Activated CD8-positive, alpha-beta T cell treated with anti-CD3 and anti-CD28 coated beads, Interleukin-2, amount 10 ng/mL, durations not matched to agents 7 days and 5 days (primary cell): ENCODE results near the gene TMEM151A. TPM values are rescaled to one million over a fixed set of nuclear protein-coding genes. Genes with fewer than 3 reads are reported as not detected.
A peak's percentile ranks its signal among the peaks of the same experiment; 100 is the strongest.

Experiments
- ATAC-seq: fragments of 150-1000 bp; cut with Tn5 transposase; one replicate; pipeline ENCODE4 v1.10.0; 2021; ENCODE audit warnings: moderate library complexity
- CTCF ChIA-PET: fragments of 350-600 bp; sonication (Branson Sonifier 250); formaldehyde crosslinking; loops from one replicate; lab custom pipeline; 2021; ENCODE audit warnings: antibody characterized with exemption; lab: Charles Lee
- POLR2A ChIA-PET: fragments of 350-600 bp; sonication (Branson Sonifier 250); formaldehyde crosslinking; loops from one replicate; lab custom pipeline; 2021; ENCODE audit warnings: antibody characterized with exemption; lab: Charles Lee
- DNase-seq: peaks from one replicate; pipeline ENCODE4 v3.0.0-alpha.2; 2020
- H3K27ac Mint-ChIP-seq: one replicate; pipeline ENCODE4 v1.8.0; 2021; ENCODE audit warnings: mild to moderate bottlenecking, mixed read lengths
- H3K27me3 Mint-ChIP-seq: one replicate; pipeline ENCODE4 v1.8.0; 2021; ENCODE audit warnings: low read depth, mixed read lengths
- H3K36me3 Mint-ChIP-seq: one replicate; pipeline ENCODE4 v1.8.0; 2021; ENCODE audit warnings: low read depth, mixed read lengths
- H3K4me1 Mint-ChIP-seq: one replicate; pipeline ENCODE4 v1.8.0; 2021; ENCODE audit warnings: low read depth, mixed read lengths
- H3K4me3 Mint-ChIP-seq: one replicate; pipeline ENCODE4 v1.8.0; 2021; ENCODE audit warnings: mild to moderate bottlenecking, mixed read lengths
- H3K9me3 Mint-ChIP-seq: one replicate; pipeline ENCODE4 v1.8.0; 2022; ENCODE audit warnings: mixed read lengths; ENCODE audit not compliant: insufficient read depth
- total RNA-seq, 2 experiments: library from RNA; stranded (reverse); gene quantifications; one replicate each; pipeline ENCODE4 v1.2.3, GENCODE V29; 2021

Gene TMEM151A
- total RNA-seq, 2 experiments from 2014 or later = not detected

- H3K27me3 Mint-ChIP-seq = no peaks in the 10 kb centered on the region
- CTCF ChIA-PET = interaction anchor here (1.0 to 4.0 kb wide), 2 partner anchors 28 to 49 kb away, joined by 5 to 25 read pairs; no protein-coding TSS in a partner anchor
- ATAC-seq (no peak), DNase-seq (no peak)
- H3K4me3 Mint-ChIP-seq = no peak overlapping the region
- H3K9me3 Mint-ChIP-seq = no peaks in the 10 kb centered on the region
- H3K27ac Mint-ChIP-seq = no peak overlapping the region
- peaks cover 64% of the 10 kb centered on the region for H3K4me1 Mint-ChIP-seq
- H3K36me3 Mint-ChIP-seq = peaks cover 34% of the 10 kb centered on the region
- POLR2A ChIA-PET = interaction anchor here (1.2 kb wide), 1 partner anchor 28 kb away, joined by 5 read pairs; no protein-coding TSS in a partner anchor
These were observed 48.2 kb downstream of the TMEM151A start for GRCh38 chr11:66339686-66340483.

- ChIA-PET POLR2A (no interaction called here), CTCF (interaction anchor here (1.0 to 7.6 kb wide), 3 partner anchors 29 to 48 kb away, joined by 5 to 79 read pairs (median 25); no protein-coding TSS in a partner anchor)
- ATAC-seq (no peak), DNase-seq (no peak)
- peaks cover 34% of the 10 kb centered on the region for H3K36me3 Mint-ChIP-seq
- no peaks in the 10 kb centered on the region for H3K9me3 Mint-ChIP-seq
- H3K4me3 Mint-ChIP-seq = no peak overlapping the region
- no peak overlapping the region for H3K27ac Mint-ChIP-seq
- peaks cover 66% of the 10 kb centered on the region for H3K4me1 Mint-ChIP-seq
- no peaks in the 10 kb centered on the region for H3K27me3 Mint-ChIP-seq
These were observed 49.2 kb downstream of the TMEM151A start for GRCh38 chr11:66340596-66341501.

- Mint-ChIP-seq H3K9me3 (no peaks in the 10 kb centered on the region), H3K4me1 (peaks cover 68% of the 10 kb centered on the region), H3K4me3 (no peak overlapping the region), H3K27me3 (no peaks in the 10 kb centered on the region), H3K36me3 (peaks cover 32% of the 10 kb centered on the region), H3K27ac (peak overlapping the region; percentile 50)
- no peak for DNase-seq
- no peak for ATAC-seq
- POLR2A ChIA-PET = interaction anchor here (1.0 kb wide), 1 partner anchor 25 kb away, joined by 3 read pairs; the partner anchor contains the start of gene CD248
- CTCF ChIA-PET = interaction anchor here (1.2 to 7.6 kb wide), 2 partner anchors 30 to 48 kb away, joined by 5 to 79 read pairs; no protein-coding TSS in a partner anchor
These were observed 49.9 kb downstream of the TMEM151A start for GRCh38 chr11:66341502-66342126.

- ChIA-PET POLR2A (interaction anchor here (2.9 kb wide), 1 partner anchor 31 kb away, joined by 28 read pairs; no protein-coding TSS in a partner anchor), CTCF (interaction anchor here (1.7 to 7.6 kb wide), 3 partner anchors 20 to 43 kb away, joined by 6 to 79 read pairs (median 33); no protein-coding TSS in a partner anchor)
- Mint-ChIP-seq H3K27ac (peak overlapping the region; percentile 93), H3K4me1 (peaks cover 60% of the 10 kb centered on the region), H3K9me3 (no peaks in the 10 kb centered on the region), H3K27me3 (peaks cover 2% of the 10 kb centered on the region), H3K4me3 (peak overlapping the region; percentile 96), H3K36me3 (peaks cover 22% of the 10 kb centered on the region)
- DNase-seq (no peak), ATAC-seq (no peak)
These were observed 51.5 kb downstream of the TMEM151A start for GRCh38 chr11:66343176-66343575.

GRCh38 chr11:66344550-66345315 is 53.0 kb downstream of the TMEM151A start, which contains the start of gene BRMS1:
TSS of gene BRMS1 (minus strand) at chr11:66345104. CDS start at chr11:66342234, 2,870 bp downstream.
- peak within 1 kb of the TSS; percentile 93 for H3K27ac Mint-ChIP-seq
- H3K4me3 Mint-ChIP-seq = peak within 1 kb of the TSS; percentile 96
- no peaks in the 10 kb centered on the region for H3K9me3 Mint-ChIP-seq
- peaks cover 13% of the 10 kb centered on the region for H3K36me3 Mint-ChIP-seq
- CTCF ChIA-PET = interaction anchor here (0.8 to 8.2 kb wide), 14 partner anchors 9 to 67 kb away, joined by 3 to 79 read pairs (median 6); partner anchors contain the start of genes RIN1 and YIF1A
- peak; percentile 77 for ATAC-seq
- POLR2A ChIA-PET = interaction anchor here (0.7 to 2.9 kb wide), 11 partner anchors 10 to 773 kb away, joined by 3 to 28 read pairs (median 4); partner anchors contain the start of genes CD248, SLC29A2 and YIF1A
- H3K4me1 Mint-ChIP-seq = peaks cover 55% of the 10 kb centered on the region
- peaks cover 2% of the 10 kb centered on the region for H3K27me3 Mint-ChIP-seq
- DNase-seq = peak; percentile 98

GRCh38 chr11:66345316-66345649 is 53.6 kb downstream of the TMEM151A start:
- POLR2A ChIA-PET = interaction anchor here (0.6 to 2.9 kb wide), 10 partner anchors 10 to 774 kb away, joined by 3 to 28 read pairs (median 6); partner anchors contain the start of genes CD248, SLC29A2 and YIF1A
- peak; percentile 24 for ATAC-seq
- H3K27ac Mint-ChIP-seq = peak overlapping the region; percentile 93

More at GRCh38 chr11:66345316-66345649, 53.6 kb downstream of the TMEM151A start:
- no peaks in the 10 kb centered on the region for H3K9me3 Mint-ChIP-seq
- peak overlapping the region; percentile 96 for H3K4me3 Mint-ChIP-seq
- H3K36me3 Mint-ChIP-seq = peaks cover 13% of the 10 kb centered on the region
- CTCF ChIA-PET = interaction anchor here (1.2 to 8.2 kb wide), 11 partner anchors 9 to 66 kb away, joined by 3 to 79 read pairs (median 11); partner anchors contain the start of genes RIN1, SLC29A2 and YIF1A
- DNase-seq = no peak
- H3K4me1 Mint-ChIP-seq = peaks cover 55% of the 10 kb centered on the region
- peaks cover 2% of the 10 kb centered on the region for H3K27me3 Mint-ChIP-seq

Other genes starting within 250 kb of the TMEM151A start
- not detected for gene GAL3ST3, start 242.7 kb upstream of the TMEM151A start, total RNA-seq
- 100 to 1,000 TPM; 241 to 253 TPM for gene SF3B2, start 239.5 kb upstream of the TMEM151A start, total RNA-seq
- gene PACS1, start 221.6 kb upstream of the TMEM151A start, total RNA-seq = 10 to 100 TPM; 84.6 to 91.6 TPM
- 10 to 100 TPM; 53.5 to 59.8 TPM for gene KLC2, start 34.2 kb upstream of the TMEM151A start, total RNA-seq
- 100 to 1,000 TPM; 160 to 170 TPM for gene RAB1B, start 23.3 kb upstream of the TMEM151A start, total RNA-seq
- gene CNIH2, start 13.7 kb upstream of the TMEM151A start, total RNA-seq = 1 to 10 TPM; 2.7 to 3.6 TPM
- gene YIF1A, start 2.8 kb upstream of the TMEM151A start, total RNA-seq = 10 to 100 TPM; 46.6 to 58.6 TPM
- gene CD248, start 25.1 kb downstream of the TMEM151A start, total RNA-seq = 10 to 100 TPM; 79.5 to 80.8 TPM
- gene RIN1, start 44.5 kb downstream of the TMEM151A start, total RNA-seq = 1 to 10 TPM; 1.3 TPM
- gene BRMS1, start 53.2 kb downstream of the TMEM151A start, total RNA-seq = 10 to 100 TPM; 53.2 to 57.1 TPM
- 1 to 10 TPM; 7.6 TPM for gene B4GAT1, start 55.7 kb downstream of the TMEM151A start, total RNA-seq
- 10 to 100 TPM; 10.0 to 11.1 TPM for gene SLC29A2, start 79.9 kb downstream of the TMEM151A start, total RNA-seq
- under 1 TPM; 0.18 to 0.34 TPM for gene NPAS4, start 129.1 kb downstream of the TMEM151A start, total RNA-seq
- 100 to 1,000 TPM in 1 of 2 experiments, 10 to 100 TPM in 1; 93.7 to 100 TPM for gene MRPL11, start 147.0 kb downstream of the TMEM151A start, total RNA-seq
- gene PELI3, start 175.0 kb downstream of the TMEM151A start, total RNA-seq = 1 to 10 TPM; 5.1 to 5.8 TPM
- 10 to 100 TPM; 73.3 to 79.1 TPM for gene DPP3, start 188.5 kb downstream of the TMEM151A start, total RNA-seq
- gene BBS1, start 218.7 kb downstream of the TMEM151A start, total RNA-seq = 10 to 100 TPM; 10.6 to 14.0 TPM